NB4 (cell line): Measurements from ENCODE around the gene DCC.

ENCODE experiments used
- TF ChIP-seq, protein P1 (sequence below): IDR thresholded peaks from one replicate; pipeline ENCODE4 v1.5.1; 2012; ENCODE audit warnings: low read depth, low read length
- TF ChIP-seq, protein P2 (sequence below): IDR thresholded peaks from 2 replicates; pipeline ENCODE4 v1.6.1; 2011; ENCODE audit warnings: low read depth, low read length

DNA sequence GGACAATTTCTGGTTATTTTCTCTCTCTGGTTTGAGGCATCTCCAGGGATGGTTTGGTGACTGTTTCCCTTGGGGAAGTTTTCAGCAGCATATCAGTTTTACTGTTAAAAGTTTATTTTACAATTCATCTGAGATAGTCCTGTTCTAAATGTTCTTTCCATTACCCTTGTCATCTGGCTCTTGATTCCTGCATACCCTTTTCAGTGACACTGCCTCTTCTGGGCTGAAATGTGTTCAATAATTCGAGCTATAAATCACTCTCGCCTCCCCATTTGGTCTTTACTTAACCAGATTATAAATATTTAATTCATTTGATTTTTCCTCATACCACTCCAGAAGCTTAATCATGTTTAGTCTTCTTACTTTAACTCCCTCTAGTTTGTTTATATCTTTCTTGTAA is 9.5 kb downstream of the DCC start:
- TF ChIP-seq, protein P1, sequence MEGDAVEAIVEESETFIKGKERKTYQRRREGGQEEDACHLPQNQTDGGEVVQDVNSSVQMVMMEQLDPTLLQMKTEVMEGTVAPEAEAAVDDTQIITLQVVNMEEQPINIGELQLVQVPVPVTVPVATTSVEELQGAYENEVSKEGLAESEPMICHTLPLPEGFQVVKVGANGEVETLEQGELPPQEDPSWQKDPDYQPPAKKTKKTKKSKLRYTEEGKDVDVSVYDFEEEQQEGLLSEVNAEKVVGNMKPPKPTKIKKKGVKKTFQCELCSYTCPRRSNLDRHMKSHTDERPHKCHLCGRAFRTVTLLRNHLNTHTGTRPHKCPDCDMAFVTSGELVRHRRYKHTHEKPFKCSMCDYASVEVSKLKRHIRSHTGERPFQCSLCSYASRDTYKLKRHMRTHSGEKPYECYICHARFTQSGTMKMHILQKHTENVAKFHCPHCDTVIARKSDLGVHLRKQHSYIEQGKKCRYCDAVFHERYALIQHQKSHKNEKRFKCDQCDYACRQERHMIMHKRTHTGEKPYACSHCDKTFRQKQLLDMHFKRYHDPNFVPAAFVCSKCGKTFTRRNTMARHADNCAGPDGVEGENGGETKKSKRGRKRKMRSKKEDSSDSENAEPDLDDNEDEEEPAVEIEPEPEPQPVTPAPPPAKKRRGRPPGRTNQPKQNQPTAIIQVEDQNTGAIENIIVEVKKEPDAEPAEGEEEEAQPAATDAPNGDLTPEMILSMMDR, result no peak
- TF ChIP-seq, protein P2, sequence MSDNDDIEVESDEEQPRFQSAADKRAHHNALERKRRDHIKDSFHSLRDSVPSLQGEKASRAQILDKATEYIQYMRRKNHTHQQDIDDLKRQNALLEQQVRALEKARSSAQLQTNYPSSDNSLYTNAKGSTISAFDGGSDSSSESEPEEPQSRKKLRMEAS, result no peak
